Neural cell (in vitro differentiated cells): Measurements from ENCODE around the gene HVCN1. TPM values are rescaled to one million over a fixed set of nuclear protein-coding genes. Genes with fewer than 3 reads are reported as not detected.

Experiments
- H2AFZ ChIP-seq: fragments of 200-600, 300-800 bp; sonication (generic), shearing (Covaris generic); 2 replicates; pipeline ENCODE4 v1.6.0; 2014; ENCODE audit warnings: low read depth, mild to moderate bottlenecking, antibody characterized with exemption, low read length, moderate library complexity
- H3F3A ChIP-seq: fragments of 200-600 bp; shearing (Covaris generic); 2 replicates; pipeline ENCODE4 v1.6.1; 2016; ENCODE audit warnings: mild to moderate bottlenecking, moderate library complexity, mixed read lengths, antibody characterized with exemption, low read length; ENCODE audit not compliant: insufficient read depth, poor library complexity, severe bottlenecking
- H3K27ac ChIP-seq: fragments of 200-600, 300-800 bp; sonication (generic), shearing (Covaris generic); 2 replicates; pipeline ENCODE4 v1.5.1; 2014; ENCODE audit warnings: mild to moderate bottlenecking, low read length, moderate library complexity
- H3K27me3 ChIP-seq: fragments of 300-800, 200-600 bp; sonication (generic), shearing (Covaris generic); 2 replicates; pipeline ENCODE4 v1.6.0; 2014; ENCODE audit warnings: mild to moderate bottlenecking, low read depth, low read length, moderate library complexity; ENCODE audit not compliant: insufficient read depth
- H3K36me3 ChIP-seq: fragments of 300-800, 200-600 bp; sonication (generic), shearing (Covaris generic); 2 replicates; pipeline ENCODE4 v1.5.1; 2014; ENCODE audit warnings: mild to moderate bottlenecking, antibody characterized with exemption, low read length, moderate library complexity; ENCODE audit not compliant: insufficient read depth
- H3K4me2 ChIP-seq: fragments of 300-800, 200-600 bp; sonication (generic), shearing (Covaris generic); 2 replicates; pipeline ENCODE4 v1.6.0; 2014; ENCODE audit warnings: mild to moderate bottlenecking, low read length
- H3K4me3 ChIP-seq: fragments of 300-800, 200-600 bp; sonication (generic), shearing (Covaris generic); 2 replicates; pipeline ENCODE4 v1.5.1; 2014; ENCODE audit warnings: mild to moderate bottlenecking, low read length, moderate library complexity
- H3K79me2 ChIP-seq: fragments of 200-600 bp; shearing (Covaris generic); replicated peaks from 2 replicates; pipeline ENCODE4 v1.6.0; 2014; ENCODE audit warnings: mild to moderate bottlenecking, low read length, moderate library complexity; ENCODE audit not compliant: insufficient read depth
- H3K9ac ChIP-seq: fragments of 300-800, 200-600 bp; sonication (generic), shearing (Covaris generic); 2 replicates; pipeline ENCODE4 v1.6.1; 2016; ENCODE audit warnings: mild to moderate bottlenecking, low read length, mixed read lengths
- H3K9me2 ChIP-seq: fragments of 200-600 bp; shearing (Covaris generic); 2 replicates; pipeline ENCODE4 v1.6.1; 2016; ENCODE audit warnings: mild to moderate bottlenecking, low read length, mixed read lengths; ENCODE audit not compliant: insufficient read depth
- H3K9me3 ChIP-seq: fragments of 200-600, 300-800 bp; sonication (generic), shearing (Covaris generic); 2 replicates; pipeline ENCODE4 v1.6.1; 2016; ENCODE audit warnings: mild to moderate bottlenecking, mixed run types, low read length, moderate library complexity, mixed read lengths
- H4K20me1 ChIP-seq: fragments of 200-600 bp; shearing (Covaris generic); 2 replicates; pipeline ENCODE4 v1.6.1; 2016; ENCODE audit warnings: mild to moderate bottlenecking, mixed run types; ENCODE audit not compliant: insufficient read depth
- EP300 ChIP-seq: fragments of 450-650 bp; conservative IDR thresholded peaks from 2 replicates; pipeline ENCODE4 v1.6.1; 2014; ENCODE audit warnings: antibody characterized with exemption, mild to moderate bottlenecking, moderate library complexity; ENCODE audit not compliant: poor library complexity, severe bottlenecking
- EZH2 ChIP-seq: fragments of 200-600, 300-800 bp; shearing (Covaris generic), sonication (generic); IDR thresholded peaks from 2 replicates; pipeline ENCODE4 v1.6.1; 2014; ENCODE audit warnings: antibody characterized with exemption, low read length, borderline replicate concordance, mild to moderate bottlenecking; ENCODE audit not compliant: insufficient read depth, poor library complexity, severe bottlenecking
- MXI1 ChIP-seq: fragments of 450-650 bp; conservative IDR thresholded peaks from 2 replicates; pipeline ENCODE4 v1.6.1; 2014; ENCODE audit warnings: antibody characterized with exemption, mild to moderate bottlenecking; ENCODE audit not compliant: poor library complexity, severe bottlenecking
- POLR2AphosphoS5 ChIP-seq: IDR thresholded peaks from 2 replicates; pipeline ENCODE4 v1.6.1; 2012
- RAD21 ChIP-seq: fragments of 450-650 bp; conservative IDR thresholded peaks from 2 replicates; pipeline ENCODE4 v1.6.1; 2014; ENCODE audit warnings: antibody characterized with exemption, mild to moderate bottlenecking, moderate library complexity
- SMC3 ChIP-seq: fragments of 450-650 bp; conservative IDR thresholded peaks from 2 replicates; pipeline ENCODE4 v1.6.1; 2014; ENCODE audit warnings: antibody characterized with exemption, mild to moderate bottlenecking, moderate library complexity; ENCODE audit not compliant: poor library complexity
- TAF1 ChIP-seq: IDR thresholded peaks from 2 replicates; pipeline ENCODE4 v1.6.1; 2012; ENCODE audit warnings: low read depth
- polyA plus RNA-seq: library from polyadenylated mRNA; depleted of rRNA; stranded (reverse); fragments of >200 nt; gene quantifications from 2 replicates; pipeline ENCODE4 v1.2.3, GENCODE V29; 2014
- TF ChIP-seq, protein P1 (sequence below): fragments of 450-650 bp; IDR thresholded peaks from 2 replicates; pipeline ENCODE4 v1.5.1; 2014; ENCODE audit warnings: antibody characterized with exemption, mild to moderate bottlenecking, moderate library complexity; ENCODE audit not compliant: poor library complexity, severe bottlenecking
- TF ChIP-seq, protein P2 (sequence below): IDR thresholded peaks from 2 replicates; pipeline ENCODE4 v1.6.1; 2012; ENCODE audit warnings: borderline replicate concordance

HVCN1 gene
- polyA plus RNA-seq, 1 donor from 2014 or later = not detected

DNA sequence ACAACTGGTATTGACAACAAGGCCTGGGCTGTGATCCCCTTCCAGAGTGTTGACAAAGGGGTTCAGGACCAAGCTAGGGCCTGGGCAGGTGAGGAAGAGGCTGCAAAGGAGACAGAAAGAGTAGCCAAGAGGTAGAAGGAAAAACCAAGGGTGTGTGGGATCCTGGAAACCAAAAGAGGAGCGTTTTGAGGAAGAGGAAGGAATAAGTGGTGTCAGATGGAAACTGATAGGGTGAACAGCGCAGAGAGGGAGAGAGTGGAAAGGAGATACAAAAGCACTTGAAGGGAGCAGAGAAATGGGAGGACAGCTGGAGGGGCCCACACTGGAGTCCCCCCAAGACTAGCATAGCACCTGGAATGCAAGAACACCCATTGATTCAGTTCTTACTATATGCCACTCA, 8.3 kb upstream of the HVCN1 start:
- H3K9ac ChIP-seq = no peak overlapping the region
- no peaks in the 10 kb centered on the region for H4K20me1 ChIP-seq
- no peak overlapping the region for H3K4me3 ChIP-seq
- H2AFZ ChIP-seq = no peak overlapping the region
- H3K27me3 ChIP-seq = no peaks in the 10 kb centered on the region
- no peaks in the 10 kb centered on the region for H3K9me2 ChIP-seq
- H3K79me2 ChIP-seq = no peaks in the 10 kb centered on the region
- no peak overlapping the region for H3K4me2 ChIP-seq
- no peaks in the 10 kb centered on the region for H3F3A ChIP-seq
- no peak for TF ChIP-seq TAF1
- TF ChIP-seq, protein P1, sequence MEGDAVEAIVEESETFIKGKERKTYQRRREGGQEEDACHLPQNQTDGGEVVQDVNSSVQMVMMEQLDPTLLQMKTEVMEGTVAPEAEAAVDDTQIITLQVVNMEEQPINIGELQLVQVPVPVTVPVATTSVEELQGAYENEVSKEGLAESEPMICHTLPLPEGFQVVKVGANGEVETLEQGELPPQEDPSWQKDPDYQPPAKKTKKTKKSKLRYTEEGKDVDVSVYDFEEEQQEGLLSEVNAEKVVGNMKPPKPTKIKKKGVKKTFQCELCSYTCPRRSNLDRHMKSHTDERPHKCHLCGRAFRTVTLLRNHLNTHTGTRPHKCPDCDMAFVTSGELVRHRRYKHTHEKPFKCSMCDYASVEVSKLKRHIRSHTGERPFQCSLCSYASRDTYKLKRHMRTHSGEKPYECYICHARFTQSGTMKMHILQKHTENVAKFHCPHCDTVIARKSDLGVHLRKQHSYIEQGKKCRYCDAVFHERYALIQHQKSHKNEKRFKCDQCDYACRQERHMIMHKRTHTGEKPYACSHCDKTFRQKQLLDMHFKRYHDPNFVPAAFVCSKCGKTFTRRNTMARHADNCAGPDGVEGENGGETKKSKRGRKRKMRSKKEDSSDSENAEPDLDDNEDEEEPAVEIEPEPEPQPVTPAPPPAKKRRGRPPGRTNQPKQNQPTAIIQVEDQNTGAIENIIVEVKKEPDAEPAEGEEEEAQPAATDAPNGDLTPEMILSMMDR = no peak
- TF ChIP-seq, protein P2, sequence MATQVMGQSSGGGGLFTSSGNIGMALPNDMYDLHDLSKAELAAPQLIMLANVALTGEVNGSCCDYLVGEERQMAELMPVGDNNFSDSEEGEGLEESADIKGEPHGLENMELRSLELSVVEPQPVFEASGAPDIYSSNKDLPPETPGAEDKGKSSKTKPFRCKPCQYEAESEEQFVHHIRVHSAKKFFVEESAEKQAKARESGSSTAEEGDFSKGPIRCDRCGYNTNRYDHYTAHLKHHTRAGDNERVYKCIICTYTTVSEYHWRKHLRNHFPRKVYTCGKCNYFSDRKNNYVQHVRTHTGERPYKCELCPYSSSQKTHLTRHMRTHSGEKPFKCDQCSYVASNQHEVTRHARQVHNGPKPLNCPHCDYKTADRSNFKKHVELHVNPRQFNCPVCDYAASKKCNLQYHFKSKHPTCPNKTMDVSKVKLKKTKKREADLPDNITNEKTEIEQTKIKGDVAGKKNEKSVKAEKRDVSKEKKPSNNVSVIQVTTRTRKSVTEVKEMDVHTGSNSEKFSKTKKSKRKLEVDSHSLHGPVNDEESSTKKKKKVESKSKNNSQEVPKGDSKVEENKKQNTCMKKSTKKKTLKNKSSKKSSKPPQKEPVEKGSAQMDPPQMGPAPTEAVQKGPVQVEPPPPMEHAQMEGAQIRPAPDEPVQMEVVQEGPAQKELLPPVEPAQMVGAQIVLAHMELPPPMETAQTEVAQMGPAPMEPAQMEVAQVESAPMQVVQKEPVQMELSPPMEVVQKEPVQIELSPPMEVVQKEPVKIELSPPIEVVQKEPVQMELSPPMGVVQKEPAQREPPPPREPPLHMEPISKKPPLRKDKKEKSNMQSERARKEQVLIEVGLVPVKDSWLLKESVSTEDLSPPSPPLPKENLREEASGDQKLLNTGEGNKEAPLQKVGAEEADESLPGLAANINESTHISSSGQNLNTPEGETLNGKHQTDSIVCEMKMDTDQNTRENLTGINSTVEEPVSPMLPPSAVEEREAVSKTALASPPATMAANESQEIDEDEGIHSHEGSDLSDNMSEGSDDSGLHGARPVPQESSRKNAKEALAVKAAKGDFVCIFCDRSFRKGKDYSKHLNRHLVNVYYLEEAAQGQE = no peak
- no peak for TF ChIP-seq POLR2AphosphoS5
- no peak for TF ChIP-seq RAD21
- TF ChIP-seq MXI1 = no peak
- no peak for TF ChIP-seq EP300
- TF ChIP-seq EZH2 = no peak
- no peak for TF ChIP-seq SMC3
- no peaks in the 10 kb centered on the region for H3K9me3 ChIP-seq
- H3K27ac ChIP-seq = no peak overlapping the region
- no peaks in the 10 kb centered on the region for H3K36me3 ChIP-seq

DNA sequence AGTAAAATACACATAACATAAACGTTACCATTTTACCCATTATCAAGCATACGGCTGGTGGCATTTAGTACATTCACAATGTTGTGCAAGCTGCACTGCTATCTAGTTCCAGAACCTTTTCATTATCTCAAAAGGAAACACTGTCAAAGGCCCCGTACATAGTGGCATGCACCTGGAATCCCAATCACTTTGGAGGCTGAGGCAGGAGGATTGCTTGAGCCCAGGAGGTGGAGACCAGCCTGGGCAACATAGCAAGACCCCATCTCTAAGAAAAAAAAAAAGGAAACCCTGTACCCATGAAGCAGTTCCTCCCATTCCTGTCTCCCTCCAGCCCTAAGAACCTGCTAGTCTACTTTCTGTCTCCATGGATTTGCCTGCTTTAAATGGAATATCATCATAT, 7.4 kb upstream of the HVCN1 start:
- Histone ChIP-seq H3K9me3 (no peaks in the 10 kb centered on the region), H2AFZ (no peak overlapping the region), H3K36me3 (no peaks in the 10 kb centered on the region), H3K27me3 (no peaks in the 10 kb centered on the region), H4K20me1 (no peaks in the 10 kb centered on the region), H3K4me3 (no peak overlapping the region), H3K9ac (no peak overlapping the region), H3K79me2 (no peaks in the 10 kb centered on the region), H3K4me2 (no peak overlapping the region), H3K9me2 (no peaks in the 10 kb centered on the region), H3K27ac (no peak overlapping the region), H3F3A (no peaks in the 10 kb centered on the region)
- TF ChIP-seq EZH2 (no peak), POLR2AphosphoS5 (no peak), RAD21 (no peak), EP300 (no peak), TAF1 (no peak), MXI1 (no peak), SMC3 (no peak)
- TF ChIP-seq, protein P1 = no peak
- TF ChIP-seq, protein P2 = no peak
